OCI-LY3 (cell line): ENCODE measurements around the gene INTS12.

Source experiments
- H2AFZ ChIP-seq: fragments of 200-600, 300-600 bp; shearing (Covaris generic); 2 replicates; pipeline ENCODE4 v1.6.0; 2014; ENCODE audit warnings: antibody characterized with exemption, low read depth, low read length
- H3K27ac ChIP-seq: fragments of 200-600, 300-600 bp; sonication (generic); 2 replicates; pipeline ENCODE4 v1.5.1; 2014; ENCODE audit warnings: mild to moderate bottlenecking, low read length, moderate library complexity, mixed read lengths
- H3K27me3 ChIP-seq: fragments of 200-600, 300-600 bp; sonication (generic); 2 replicates; pipeline ENCODE4 v1.6.1; 2014; ENCODE audit warnings: low read depth, low read length, mixed read lengths
- H3K36me3 ChIP-seq: fragments of 200-600, 300-600 bp; sonication (generic); replicated peaks from 2 replicates; pipeline ENCODE3; 2014; ENCODE audit warnings: low read depth, low read length, mixed read lengths
- H3K4me1 ChIP-seq: fragments of 300-600, 200-600 bp; sonication (generic); 2 replicates; pipeline ENCODE4 v1.6.1; 2014; ENCODE audit warnings: low read length, mixed read lengths
- H3K4me2 ChIP-seq: fragments of 200-600, 300-600 bp; sonication (generic); 2 replicates; pipeline ENCODE4 v1.6.1; 2014; ENCODE audit warnings: low read length, mixed read lengths
- H3K4me3 ChIP-seq: fragments of 300-600, 200-600 bp; sonication (generic); 2 replicates; pipeline ENCODE4 v1.5.1; 2014; ENCODE audit warnings: antibody characterized with exemption, mild to moderate bottlenecking, low read length, moderate library complexity
- H3K79me2 ChIP-seq: fragments of 300-600, 200-600 bp; shearing (Covaris generic); 2 replicates; pipeline ENCODE4 v1.6.1; 2014; ENCODE audit warnings: mild to moderate bottlenecking, low read length, mixed read lengths
- H3K9ac ChIP-seq: fragments of 300-600, 200-600 bp; shearing (Covaris generic); 2 replicates; pipeline ENCODE4 v1.6.0; 2014; ENCODE audit warnings: mild to moderate bottlenecking, low read length, moderate library complexity
- H3K9me3 ChIP-seq: fragments of 200-600, 300-600 bp; shearing (Covaris generic); 2 replicates; pipeline ENCODE4 v1.6.1; 2014; ENCODE audit warnings: low read length, mixed read lengths; ENCODE audit not compliant: insufficient read depth
- H4K20me1 ChIP-seq: fragments of 200-600, 300-600 bp; sonication (generic); 2 replicates; pipeline ENCODE4 v1.6.1; 2016; ENCODE audit warnings: low read length, mixed read lengths; ENCODE audit not compliant: insufficient read depth
- CTCF ChIP-seq: fragments of 200-600, 300-600 bp; sonication (generic); IDR thresholded peaks from 2 replicates; pipeline ENCODE4 v1.5.1; 2014; ENCODE audit warnings: antibody characterized with exemption, low read length, low read depth
- EZH2phosphoT487 ChIP-seq: fragments of 200-600 bp; shearing (Covaris generic); IDR thresholded peaks from 2 replicates; pipeline ENCODE4 v1.6.1; 2018; ENCODE audit warnings: antibody characterized with exemption, mixed run types, low read depth

The INTS12 gene

GRCh38 chr4:105671301-105671700 lies 37.2 kb downstream of the INTS12 start:
- H3K36me3 ChIP-seq = no peaks in the 10 kb centered on the region
- H3K27me3 ChIP-seq = no peaks in the 10 kb centered on the region
- no peak for TF ChIP-seq CTCF
- no peak for TF ChIP-seq EZH2phosphoT487
- no peak overlapping the region for H2AFZ ChIP-seq
- no peak overlapping the region for H3K9ac ChIP-seq
- no peak overlapping the region for H3K27ac ChIP-seq
- H3K4me3 ChIP-seq = no peak overlapping the region
- H3K79me2 ChIP-seq = no peaks in the 10 kb centered on the region
- no peak overlapping the region for H3K4me2 ChIP-seq
- no peaks in the 10 kb centered on the region for H3K9me3 ChIP-seq
- no peaks in the 10 kb centered on the region for H3K4me1 ChIP-seq
- no peaks in the 10 kb centered on the region for H4K20me1 ChIP-seq

- Histone ChIP-seq H4K20me1 (no peaks in the 10 kb centered on the region), H3K4me2 (no peak overlapping the region), H3K4me1 (no peaks in the 10 kb centered on the region), H3K27ac (no peak overlapping the region), H3K9me3 (no peaks in the 10 kb centered on the region), H3K9ac (no peak overlapping the region), H3K79me2 (no peaks in the 10 kb centered on the region), H3K36me3 (no peaks in the 10 kb centered on the region), H2AFZ (no peak overlapping the region), H3K4me3 (no peak overlapping the region), H3K27me3 (no peaks in the 10 kb centered on the region)
- no peak for TF ChIP-seq EZH2phosphoT487
- TF ChIP-seq CTCF = no peak
Observed at GRCh38 chr4:105670684-105671083, 37.8 kb downstream of the INTS12 start.

GRCh38 chr4:105666693-105667092 lies 41.8 kb downstream of the INTS12 start:
- peaks cover 7% of the 10 kb centered on the region for H3K4me1 ChIP-seq
- H3K4me2 ChIP-seq = no peak overlapping the region
- no peaks in the 10 kb centered on the region for H3K9me3 ChIP-seq
- no peak overlapping the region for H3K27ac ChIP-seq
- H3K79me2 ChIP-seq = no peaks in the 10 kb centered on the region
- H2AFZ ChIP-seq = no peak overlapping the region
- no peaks in the 10 kb centered on the region for H3K36me3 ChIP-seq
- no peak overlapping the region for H3K4me3 ChIP-seq
- no peak overlapping the region for H3K9ac ChIP-seq
- TF ChIP-seq EZH2phosphoT487 (no peak), CTCF (peak; percentile 64)
- H3K27me3 ChIP-seq = no peaks in the 10 kb centered on the region
- no peaks in the 10 kb centered on the region for H4K20me1 ChIP-seq

- H3K4me2 ChIP-seq = peak overlapping the region; percentile 46; the same call in 1 of the 2 replicates
- H3K9ac ChIP-seq = no peak overlapping the region
- no peaks in the 10 kb centered on the region for H3K27me3 ChIP-seq
- H3K36me3 ChIP-seq = no peaks in the 10 kb centered on the region
- H3K9me3 ChIP-seq = no peaks in the 10 kb centered on the region
- no peak overlapping the region for H3K27ac ChIP-seq
- peaks cover 17% of the 10 kb centered on the region for H3K4me1 ChIP-seq
- peak overlapping the region; percentile 57; the same call in 1 of the 2 replicates for H2AFZ ChIP-seq
- TF ChIP-seq CTCF (no peak), EZH2phosphoT487 (no peak)
- H3K4me3 ChIP-seq = no peak overlapping the region; the same call in 1 of the 2 replicates
- H4K20me1 ChIP-seq = no peaks in the 10 kb centered on the region
- H3K79me2 ChIP-seq = no peaks in the 10 kb centered on the region
Observed at GRCh38 chr4:105662935-105663675, 45.4 kb downstream of the INTS12 start.
